SK-N-MC (cell line): ENCODE results near the gene ESR1.

ENCODE experiments used
- DNase-seq: peaks from one replicate; pipeline ENCODE4 v3.0.0-alpha.2; 2011; ENCODE audit warnings: low read depth, low spot score
- H3K27ac ChIP-seq: fragments of 200-600 bp; sonication (generic); 2 replicates; pipeline ENCODE4 v1.5.1; 2016; ENCODE audit warnings: mixed run types
- H3K36me3 ChIP-seq: fragments of 200-600 bp; sonication (generic); 2 replicates; pipeline ENCODE4 v1.6.1; 2017; ENCODE audit warnings: antibody characterized with exemption, low read length, mixed read lengths; ENCODE audit not compliant: insufficient read depth
- H3K4me3 ChIP-seq: fragments of 200-600 bp; sonication (generic); 2 replicates; pipeline ENCODE4 v1.5.1; 2016
- H3K9ac ChIP-seq: fragments of 200-600 bp; sonication (generic); 2 replicates; pipeline ENCODE4 v1.8.0; 2017; ENCODE audit warnings: mixed run types, mixed read lengths; ENCODE audit not compliant: insufficient read length
- H3K9me3 ChIP-seq: fragments of 200-600 bp; sonication (generic); 2 replicates; pipeline ENCODE4 v1.6.1; 2017; ENCODE audit warnings: low read depth, mild to moderate bottlenecking, antibody characterized with exemption, low read length, moderate library complexity, mixed read lengths
- EZH2 ChIP-seq: fragments of 200-600 bp; sonication (generic); IDR thresholded peaks from one replicate; pipeline ENCODE4 v1.6.1; 2017; ENCODE audit warnings: antibody characterized with exemption
- FOXP2 ChIP-seq: optimal IDR thresholded peaks from 2 replicates; pipeline ENCODE3; 2011; ENCODE audit warnings: mild to moderate bottlenecking, moderate library complexity; ENCODE audit not compliant: insufficient read depth; ENCODE audit errors: extremely low read length, control extremely low read depth
- POLR2AphosphoS5 ChIP-seq: IDR thresholded peaks from 2 replicates; pipeline ENCODE4 v1.6.1; 2012; ENCODE audit warnings: mild to moderate bottlenecking, low read depth, low read length, borderline replicate concordance

ESR1 gene

DNA sequence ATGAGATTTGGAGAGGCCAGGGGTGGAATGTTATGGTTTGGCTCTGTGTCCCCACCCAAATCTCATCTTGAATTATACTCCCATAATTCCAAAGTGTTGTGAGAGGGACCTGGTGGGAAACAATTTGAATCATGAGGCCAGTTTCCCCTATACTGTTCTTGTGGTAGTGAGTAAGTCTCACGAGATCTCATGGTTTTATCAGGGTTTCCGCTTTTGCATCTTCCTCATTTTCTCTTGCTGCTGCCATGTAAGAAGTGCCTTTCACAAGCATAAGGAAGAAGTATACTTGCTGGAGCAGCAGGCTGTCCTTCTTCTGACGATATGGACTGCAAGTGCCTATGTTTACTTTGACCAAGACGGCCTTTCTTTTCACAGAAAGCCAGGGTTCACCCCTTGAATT is 270.5 kb downstream of the ESR1 start:
- no peak for TF ChIP-seq POLR2AphosphoS5
- TF ChIP-seq FOXP2, result no peak
- no peak for TF ChIP-seq EZH2
- H3K4me3 ChIP-seq, result no peak overlapping the region
- no peaks in the 10 kb centered on the region for H3K9me3 ChIP-seq
- H3K36me3 ChIP-seq, result no peaks in the 10 kb centered on the region
- H3K9ac ChIP-seq, result no peak overlapping the region
- no peak for DNase-seq
- no peak overlapping the region for H3K27ac ChIP-seq

DNA sequence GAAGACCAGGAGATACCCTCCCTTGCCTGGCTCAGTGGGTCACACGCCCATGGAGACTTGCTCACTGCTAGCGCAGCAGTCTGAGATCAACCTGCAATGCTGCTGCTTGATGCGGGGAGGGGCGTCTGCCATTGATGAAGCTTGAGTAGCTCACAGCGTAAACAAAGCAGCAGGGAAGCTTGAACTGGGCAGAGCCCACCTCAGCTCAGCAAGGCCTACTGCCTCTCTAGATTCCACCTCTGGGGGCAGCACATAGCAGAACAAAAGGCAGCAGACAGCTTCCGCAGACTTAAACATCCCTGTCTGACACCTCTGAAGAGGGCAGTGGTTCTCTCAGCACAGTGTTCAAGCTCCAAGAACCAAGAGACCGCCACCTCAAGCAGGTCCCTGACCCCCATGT is 271.3 kb downstream of the ESR1 start:
- no peak for TF ChIP-seq FOXP2
- TF ChIP-seq POLR2AphosphoS5, result no peak
- no peak for TF ChIP-seq EZH2
- H3K36me3 ChIP-seq, result no peaks in the 10 kb centered on the region
- H3K9ac ChIP-seq, result no peak overlapping the region
- DNase-seq, result no peak
- no peaks in the 10 kb centered on the region for H3K9me3 ChIP-seq
- H3K4me3 ChIP-seq, result no peak overlapping the region
- no peak overlapping the region for H3K27ac ChIP-seq

DNA sequence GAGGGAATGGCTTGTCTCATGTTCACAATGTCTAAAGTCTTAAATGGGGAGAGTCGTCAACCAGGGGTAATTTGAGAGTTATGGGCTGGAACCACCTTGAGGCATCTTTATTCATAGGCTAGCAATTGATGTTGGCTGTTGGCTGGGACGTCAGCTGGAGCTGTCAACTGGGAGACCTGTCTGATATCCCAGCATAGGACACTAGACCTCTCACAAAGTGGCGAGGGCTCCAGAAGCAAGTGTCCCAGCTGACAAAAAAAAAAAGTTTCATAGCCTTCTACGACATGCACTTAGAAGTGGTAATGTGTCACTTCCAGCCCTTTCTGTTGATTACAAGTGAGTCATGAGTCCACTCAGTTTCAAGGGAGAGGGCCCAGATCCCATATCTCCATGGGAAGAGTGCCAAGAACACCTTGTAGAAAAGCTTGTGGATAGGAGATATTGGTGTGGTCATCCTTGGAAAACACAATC is 278.0 kb downstream of the ESR1 start:
- DNase-seq, result no peak
- Histone ChIP-seq H3K4me3 (no peak overlapping the region), H3K27ac (no peak overlapping the region), H3K9ac (no peak overlapping the region), H3K9me3 (no peaks in the 10 kb centered on the region), H3K36me3 (no peaks in the 10 kb centered on the region)
- TF ChIP-seq POLR2AphosphoS5 (no peak), EZH2 (no peak), FOXP2 (no peak)

DNA sequence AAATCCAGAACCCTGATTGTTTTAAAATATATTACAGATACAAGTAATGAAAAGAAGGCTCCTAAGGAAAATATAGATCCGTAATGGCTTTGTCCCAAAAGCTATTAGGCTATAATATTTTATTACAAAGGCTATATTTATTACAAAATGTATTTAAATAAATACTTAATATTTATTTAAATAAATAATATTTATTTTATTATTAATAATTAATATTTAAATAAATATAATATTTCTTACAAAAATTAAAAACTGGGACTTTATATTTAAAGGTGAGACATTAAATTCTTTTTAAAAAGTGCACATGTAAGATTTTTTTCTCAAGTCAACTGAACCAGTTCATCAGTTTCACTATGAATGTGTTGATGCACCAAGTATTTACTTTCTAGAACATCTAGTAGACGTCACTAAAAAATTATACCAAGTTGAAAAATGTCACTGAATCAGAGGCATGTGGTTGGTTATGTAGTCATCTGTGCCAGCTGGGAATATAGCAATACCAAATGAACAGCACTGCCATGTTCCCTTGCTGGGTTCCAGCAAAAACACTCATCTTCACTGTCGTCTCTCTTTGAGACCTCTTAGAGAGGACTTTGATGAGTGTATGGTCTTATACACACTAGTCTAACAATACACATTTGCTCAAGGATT is 278.9 kb downstream of the ESR1 start:
- Histone ChIP-seq H3K9me3 (no peaks in the 10 kb centered on the region), H3K27ac (no peak overlapping the region), H3K4me3 (no peak overlapping the region), H3K9ac (no peak overlapping the region), H3K36me3 (no peaks in the 10 kb centered on the region)
- DNase-seq, result no peak
- TF ChIP-seq EZH2 (no peak), FOXP2 (no peak), POLR2AphosphoS5 (no peak)

DNA sequence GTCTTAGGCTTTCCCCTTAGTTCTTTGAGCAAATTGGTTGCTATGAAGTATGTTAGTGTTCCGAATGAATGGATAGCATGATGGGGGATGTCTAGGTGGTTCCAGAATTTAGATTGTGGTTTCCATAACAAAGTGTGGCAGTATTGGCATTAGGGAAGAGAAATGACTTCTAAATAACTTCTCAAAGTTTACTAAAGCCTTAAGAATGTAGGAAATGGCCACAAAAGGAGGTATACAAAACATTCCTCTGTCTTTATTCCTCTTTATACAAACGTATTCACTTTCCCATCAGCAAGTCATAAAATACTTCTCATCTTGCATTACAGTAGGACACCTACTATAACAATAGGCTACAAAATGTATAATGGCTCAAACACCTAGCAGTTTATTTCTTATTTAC is 279.6 kb downstream of the ESR1 start:
- no peak overlapping the region for H3K4me3 ChIP-seq
- no peak overlapping the region for H3K27ac ChIP-seq
- no peak overlapping the region for H3K9ac ChIP-seq
- H3K9me3 ChIP-seq, result no peaks in the 10 kb centered on the region
- no peaks in the 10 kb centered on the region for H3K36me3 ChIP-seq
- no peak for DNase-seq
- TF ChIP-seq EZH2, result no peak
- no peak for TF ChIP-seq FOXP2
- no peak for TF ChIP-seq POLR2AphosphoS5

DNA sequence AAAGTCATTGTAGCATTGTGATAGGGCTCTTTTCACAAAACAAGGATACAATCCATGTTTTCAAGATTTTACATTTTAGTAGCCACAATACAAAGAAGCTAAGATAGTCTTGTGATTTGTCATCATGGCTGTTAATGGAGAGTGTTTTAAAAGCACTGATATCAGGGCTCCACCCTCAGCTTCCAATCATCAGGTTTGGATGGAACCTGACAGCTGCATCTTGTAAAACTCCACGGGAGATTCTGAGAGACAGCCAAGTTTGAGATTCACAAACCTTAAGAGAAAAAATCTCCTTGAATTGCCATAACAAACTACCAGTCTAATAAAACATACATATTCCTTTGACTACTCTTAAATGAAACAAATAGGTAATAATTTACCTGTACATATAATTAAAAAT is 280.2 kb downstream of the ESR1 start:
- Histone ChIP-seq H3K36me3 (no peaks in the 10 kb centered on the region), H3K9ac (no peak overlapping the region), H3K27ac (no peak overlapping the region), H3K9me3 (no peaks in the 10 kb centered on the region), H3K4me3 (no peak overlapping the region)
- no peak for TF ChIP-seq EZH2
- no peak for TF ChIP-seq FOXP2
- TF ChIP-seq POLR2AphosphoS5, result no peak
- no peak for DNase-seq

DNA sequence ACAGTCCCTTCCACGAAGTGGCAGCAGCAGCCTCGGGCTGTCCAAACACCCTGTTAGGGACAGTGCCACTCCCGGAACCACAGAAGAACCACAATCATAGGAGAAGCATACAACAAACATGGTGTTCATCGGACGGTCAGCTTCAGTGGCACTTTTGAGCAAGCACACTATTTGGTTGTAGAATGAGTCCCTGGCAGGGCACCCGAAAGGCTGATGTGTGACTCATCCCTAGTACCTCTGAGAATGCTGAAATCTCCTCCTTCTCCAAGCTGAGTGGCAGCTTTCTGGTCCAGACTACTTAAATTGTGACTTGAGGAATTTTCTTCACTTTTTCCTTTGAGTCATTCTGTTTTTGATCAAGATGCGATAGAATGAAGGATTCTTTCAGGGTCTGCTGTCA is 282.5 kb downstream of the ESR1 start:
- TF ChIP-seq POLR2AphosphoS5, result no peak
- no peak for TF ChIP-seq FOXP2
- TF ChIP-seq EZH2, result no peak
- Histone ChIP-seq H3K9me3 (no peaks in the 10 kb centered on the region), H3K4me3 (no peak overlapping the region), H3K36me3 (no peaks in the 10 kb centered on the region), H3K27ac (no peak overlapping the region), H3K9ac (no peak overlapping the region)
- DNase-seq, result no peak

DNA sequence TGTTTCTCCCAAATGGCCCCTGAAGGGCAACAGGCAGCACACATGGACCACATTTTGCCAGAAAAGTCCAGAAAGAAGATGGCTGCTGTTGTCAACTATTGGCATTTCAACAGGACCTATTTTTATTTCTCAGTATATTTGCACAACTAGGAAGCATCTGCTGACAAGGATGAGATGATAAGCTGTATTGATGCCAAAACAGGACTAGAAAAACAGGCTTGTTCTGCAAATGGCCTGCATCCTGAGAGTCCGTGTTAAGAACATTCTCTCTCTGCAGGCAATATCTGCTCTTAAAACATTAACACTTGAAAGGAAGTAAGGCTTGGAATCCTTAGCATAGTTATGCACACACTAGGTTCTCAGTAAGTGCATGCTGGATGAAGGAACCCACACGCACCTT is 283.7 kb downstream of the ESR1 start:
- TF ChIP-seq POLR2AphosphoS5, result no peak
- TF ChIP-seq FOXP2, result no peak
- no peak for TF ChIP-seq EZH2
- H3K4me3 ChIP-seq, result no peak overlapping the region
- H3K9me3 ChIP-seq, result no peaks in the 10 kb centered on the region
- no peak overlapping the region for H3K9ac ChIP-seq
- no peak overlapping the region for H3K27ac ChIP-seq
- H3K36me3 ChIP-seq, result no peaks in the 10 kb centered on the region
- DNase-seq, result no peak

DNA sequence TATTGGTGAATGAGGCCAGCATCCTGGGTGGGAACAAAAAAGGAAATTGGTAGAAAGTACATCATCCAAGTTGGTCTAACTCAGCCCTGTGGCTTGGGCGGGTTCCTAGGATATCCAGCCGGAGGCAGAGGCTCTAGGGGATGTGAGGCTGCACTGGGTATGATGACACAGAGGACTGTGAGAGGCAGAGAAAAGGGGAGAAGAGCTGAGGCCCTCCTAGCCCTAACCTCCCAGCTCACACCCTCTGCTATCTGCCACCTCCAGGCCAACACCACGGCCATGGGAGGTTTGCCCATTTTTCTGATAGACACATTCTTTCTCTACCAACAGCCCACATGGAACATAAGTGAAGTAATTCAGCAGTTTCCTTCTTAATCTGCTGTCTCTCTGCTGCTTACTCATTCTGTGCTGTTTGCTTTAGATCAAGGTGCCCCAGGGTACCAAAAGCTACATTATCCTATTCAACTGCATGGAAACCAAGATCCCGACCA is 284.4 kb downstream of the ESR1 start:
- Histone ChIP-seq H3K9me3 (no peaks in the 10 kb centered on the region), H3K27ac (no peak overlapping the region), H3K9ac (no peak overlapping the region), H3K4me3 (no peak overlapping the region), H3K36me3 (no peaks in the 10 kb centered on the region)
- DNase-seq, result no peak
- TF ChIP-seq EZH2 (no peak), FOXP2 (no peak), POLR2AphosphoS5 (no peak)
